ENCODE data around the gene TANGO2. TPM values are rescaled to one million over a fixed set of nuclear protein-coding genes. Genes with fewer than 3 reads are reported as not detected.

TANGO2 gene
- polyA plus RNA-seq, 1 donor from 2014 or later, result 12.7 TPM

GRCh38 chr22:20087319-20088262 is 66.7 kb downstream of the TANGO2 start:
- no peak overlapping the region for H2AFZ ChIP-seq (ENCODE audit: low read depth, low read length)
- H3F3A ChIP-seq (ENCODE audit: insufficient read depth, low read length, poor library complexity, severe bottlenecking), result no peaks in the 10 kb centered on the region
- H3K27ac ChIP-seq (ENCODE audit: low read length), result no peak overlapping the region
- no peak overlapping the region for H3K4me3 ChIP-seq (ENCODE audit: low read length)
- TF ChIP-seq TAF1 (IDR thresholded peaks at IDR 0.05; ENCODE audit: low read depth) (no peak), SMC3 (conservative IDR thresholded peaks at IDR 0.05; ENCODE audit: poor library complexity) (no peak), EZH2 (IDR thresholded peaks at IDR 0.05; ENCODE audit: borderline replicate concordance, insufficient read depth, low read length, poor library complexity, severe bottlenecking) (no peak), MXI1 (conservative IDR thresholded peaks at IDR 0.05; ENCODE audit: poor library complexity, severe bottlenecking) (no peak), POLR2AphosphoS5 (IDR thresholded peaks at IDR 0.05) (no peak), RAD21 (conservative IDR thresholded peaks at IDR 0.05) (no peak), EP300 (conservative IDR thresholded peaks at IDR 0.05; ENCODE audit: poor library complexity, severe bottlenecking) (no peak)
- TF ChIP-seq, protein P1, sequence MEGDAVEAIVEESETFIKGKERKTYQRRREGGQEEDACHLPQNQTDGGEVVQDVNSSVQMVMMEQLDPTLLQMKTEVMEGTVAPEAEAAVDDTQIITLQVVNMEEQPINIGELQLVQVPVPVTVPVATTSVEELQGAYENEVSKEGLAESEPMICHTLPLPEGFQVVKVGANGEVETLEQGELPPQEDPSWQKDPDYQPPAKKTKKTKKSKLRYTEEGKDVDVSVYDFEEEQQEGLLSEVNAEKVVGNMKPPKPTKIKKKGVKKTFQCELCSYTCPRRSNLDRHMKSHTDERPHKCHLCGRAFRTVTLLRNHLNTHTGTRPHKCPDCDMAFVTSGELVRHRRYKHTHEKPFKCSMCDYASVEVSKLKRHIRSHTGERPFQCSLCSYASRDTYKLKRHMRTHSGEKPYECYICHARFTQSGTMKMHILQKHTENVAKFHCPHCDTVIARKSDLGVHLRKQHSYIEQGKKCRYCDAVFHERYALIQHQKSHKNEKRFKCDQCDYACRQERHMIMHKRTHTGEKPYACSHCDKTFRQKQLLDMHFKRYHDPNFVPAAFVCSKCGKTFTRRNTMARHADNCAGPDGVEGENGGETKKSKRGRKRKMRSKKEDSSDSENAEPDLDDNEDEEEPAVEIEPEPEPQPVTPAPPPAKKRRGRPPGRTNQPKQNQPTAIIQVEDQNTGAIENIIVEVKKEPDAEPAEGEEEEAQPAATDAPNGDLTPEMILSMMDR (IDR thresholded peaks at IDR 0.05; ENCODE audit: poor library complexity, severe bottlenecking), result no peak
- TF ChIP-seq, protein P2, sequence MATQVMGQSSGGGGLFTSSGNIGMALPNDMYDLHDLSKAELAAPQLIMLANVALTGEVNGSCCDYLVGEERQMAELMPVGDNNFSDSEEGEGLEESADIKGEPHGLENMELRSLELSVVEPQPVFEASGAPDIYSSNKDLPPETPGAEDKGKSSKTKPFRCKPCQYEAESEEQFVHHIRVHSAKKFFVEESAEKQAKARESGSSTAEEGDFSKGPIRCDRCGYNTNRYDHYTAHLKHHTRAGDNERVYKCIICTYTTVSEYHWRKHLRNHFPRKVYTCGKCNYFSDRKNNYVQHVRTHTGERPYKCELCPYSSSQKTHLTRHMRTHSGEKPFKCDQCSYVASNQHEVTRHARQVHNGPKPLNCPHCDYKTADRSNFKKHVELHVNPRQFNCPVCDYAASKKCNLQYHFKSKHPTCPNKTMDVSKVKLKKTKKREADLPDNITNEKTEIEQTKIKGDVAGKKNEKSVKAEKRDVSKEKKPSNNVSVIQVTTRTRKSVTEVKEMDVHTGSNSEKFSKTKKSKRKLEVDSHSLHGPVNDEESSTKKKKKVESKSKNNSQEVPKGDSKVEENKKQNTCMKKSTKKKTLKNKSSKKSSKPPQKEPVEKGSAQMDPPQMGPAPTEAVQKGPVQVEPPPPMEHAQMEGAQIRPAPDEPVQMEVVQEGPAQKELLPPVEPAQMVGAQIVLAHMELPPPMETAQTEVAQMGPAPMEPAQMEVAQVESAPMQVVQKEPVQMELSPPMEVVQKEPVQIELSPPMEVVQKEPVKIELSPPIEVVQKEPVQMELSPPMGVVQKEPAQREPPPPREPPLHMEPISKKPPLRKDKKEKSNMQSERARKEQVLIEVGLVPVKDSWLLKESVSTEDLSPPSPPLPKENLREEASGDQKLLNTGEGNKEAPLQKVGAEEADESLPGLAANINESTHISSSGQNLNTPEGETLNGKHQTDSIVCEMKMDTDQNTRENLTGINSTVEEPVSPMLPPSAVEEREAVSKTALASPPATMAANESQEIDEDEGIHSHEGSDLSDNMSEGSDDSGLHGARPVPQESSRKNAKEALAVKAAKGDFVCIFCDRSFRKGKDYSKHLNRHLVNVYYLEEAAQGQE (IDR thresholded peaks at IDR 0.05; ENCODE audit: borderline replicate concordance), result no peak
- H3K9me2 ChIP-seq (ENCODE audit: insufficient read depth, low read length), result no peaks in the 10 kb centered on the region
- peaks cover 3% of the 10 kb centered on the region for H3K36me3 ChIP-seq (ENCODE audit: insufficient read depth, low read length)
- no peak overlapping the region for H3K4me2 ChIP-seq (ENCODE audit: low read length)
- H3K79me2 ChIP-seq (replicated peaks; ENCODE audit: insufficient read depth, low read length), result peaks cover 38% of the 10 kb centered on the region
- peaks cover 23% of the 10 kb centered on the region for H4K20me1 ChIP-seq (ENCODE audit: insufficient read depth)
- no peak overlapping the region for H3K9ac ChIP-seq (ENCODE audit: low read length)
- H3K9me3 ChIP-seq (ENCODE audit: low read length), result no peaks in the 10 kb centered on the region
- H3K27me3 ChIP-seq (ENCODE audit: insufficient read depth, low read depth, low read length), result no peaks in the 10 kb centered on the region

DNA sequence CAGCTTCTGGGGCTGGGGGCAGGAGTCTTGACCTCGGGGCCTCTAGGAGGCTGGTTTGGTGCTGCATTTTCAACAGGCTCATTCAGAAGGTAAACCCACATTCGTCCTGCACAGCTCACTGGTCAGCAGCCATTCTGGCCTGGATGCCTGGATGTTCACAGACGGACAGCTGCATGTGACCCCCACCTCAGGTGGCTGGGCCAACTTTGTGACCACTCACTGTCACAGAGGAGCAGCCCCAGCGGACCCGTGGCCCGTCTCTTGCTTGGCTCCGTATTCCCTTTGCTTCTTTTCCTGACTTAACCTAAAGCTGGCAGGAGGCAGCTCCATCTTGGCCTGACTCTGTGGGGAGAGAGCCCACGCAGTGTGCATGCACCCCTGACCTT is 67.3 kb downstream of the TANGO2 start:
- H3K9me3 ChIP-seq (ENCODE audit: low read length), result no peaks in the 10 kb centered on the region
- peaks cover 3% of the 10 kb centered on the region for H3K36me3 ChIP-seq (ENCODE audit: insufficient read depth, low read length)
- no peak for TF ChIP-seq RAD21 (conservative IDR thresholded peaks at IDR 0.05)
- no peak for TF ChIP-seq EZH2 (IDR thresholded peaks at IDR 0.05; ENCODE audit: borderline replicate concordance, insufficient read depth, low read length, poor library complexity, severe bottlenecking)
- no peak for TF ChIP-seq EP300 (conservative IDR thresholded peaks at IDR 0.05; ENCODE audit: poor library complexity, severe bottlenecking)
- TF ChIP-seq, protein P1 (IDR thresholded peaks at IDR 0.05; ENCODE audit: poor library complexity, severe bottlenecking), result no peak
- no peak for TF ChIP-seq POLR2AphosphoS5 (IDR thresholded peaks at IDR 0.05)
- TF ChIP-seq, protein P2 (IDR thresholded peaks at IDR 0.05; ENCODE audit: borderline replicate concordance), result no peak
- no peak for TF ChIP-seq MXI1 (conservative IDR thresholded peaks at IDR 0.05; ENCODE audit: poor library complexity, severe bottlenecking)
- TF ChIP-seq SMC3 (conservative IDR thresholded peaks at IDR 0.05; ENCODE audit: poor library complexity), result no peak
- TF ChIP-seq TAF1 (IDR thresholded peaks at IDR 0.05; ENCODE audit: low read depth), result no peak
- no peak overlapping the region for H3K4me3 ChIP-seq (ENCODE audit: low read length)
- H4K20me1 ChIP-seq (ENCODE audit: insufficient read depth), result peaks cover 23% of the 10 kb centered on the region
- no peak overlapping the region for H3K27ac ChIP-seq (ENCODE audit: low read length)
- no peaks in the 10 kb centered on the region for H3F3A ChIP-seq (ENCODE audit: insufficient read depth, low read length, poor library complexity, severe bottlenecking)
- H2AFZ ChIP-seq (ENCODE audit: low read depth, low read length), result no peak overlapping the region
- no peaks in the 10 kb centered on the region for H3K9me2 ChIP-seq (ENCODE audit: insufficient read depth, low read length)
- H3K4me2 ChIP-seq (ENCODE audit: low read length), result no peak overlapping the region
- no peak overlapping the region for H3K9ac ChIP-seq (ENCODE audit: low read length)
- H3K27me3 ChIP-seq (ENCODE audit: insufficient read depth, low read depth, low read length), result no peaks in the 10 kb centered on the region
- peaks cover 32% of the 10 kb centered on the region for H3K79me2 ChIP-seq (replicated peaks; ENCODE audit: insufficient read depth, low read length)

Measured in neural cell (in vitro differentiated cells).